Activated naive CD4-positive, alpha-beta T cell treated with anti-CD3 and anti-CD28 coated beads, Interleukin-2, amount 10 ng/mL, durations not matched to agents 7 days and 5 days (primary cell): ENCODE measurements around the gene INTS15.
"Not testable (repeated sequence)": the region's sequence is repeated elsewhere in the genome, so short reads cannot be mapped to it uniquely, and the experiment has no call there.

Source experiments
- CTCF ChIA-PET: fragments of 350-600 bp; sonication (Branson Sonifier 250); formaldehyde crosslinking; loops from one replicate; lab custom pipeline; 2021; ENCODE audit warnings: antibody characterized with exemption; lab: Charles Lee
- DNase-seq: peaks from one replicate; pipeline ENCODE4 v3.0.0-alpha.2; 2020
- H3K27ac Mint-ChIP-seq: one replicate; pipeline ENCODE4 v1.8.0; 2021; ENCODE audit warnings: mild to moderate bottlenecking, moderate library complexity, mixed read lengths
- H3K27me3 Mint-ChIP-seq: one replicate; pipeline ENCODE4 v1.8.0; 2021; ENCODE audit warnings: mild to moderate bottlenecking, mixed read lengths
- H3K36me3 Mint-ChIP-seq: one replicate; pipeline ENCODE4 v1.8.0; 2021; ENCODE audit warnings: mixed read lengths
- H3K4me1 Mint-ChIP-seq: one replicate; pipeline ENCODE4 v1.8.0; 2021; ENCODE audit warnings: mixed read lengths
- H3K4me3 Mint-ChIP-seq: one replicate; pipeline ENCODE4 v1.8.0; 2021; ENCODE audit warnings: mild to moderate bottlenecking, moderate library complexity, mixed read lengths
- H3K9me3 Mint-ChIP-seq: one replicate; pipeline ENCODE4 v1.8.0; 2021; ENCODE audit warnings: mixed read lengths

INTS15 gene

GRCh38 chr7:6563936-6564770, 25.7 kb upstream of the INTS15 start:
- Mint-ChIP-seq H3K36me3 (no peaks in the 10 kb centered on the region), H3K4me3 (no peak overlapping the region), H3K4me1 (peaks cover 10% of the 10 kb centered on the region), H3K27ac (no peak overlapping the region), H3K9me3 (no peaks in the 10 kb centered on the region), H3K27me3 (peaks cover 10% of the 10 kb centered on the region)
- CTCF ChIA-PET = no interaction called here
- DNase-seq = no peak

- no peak overlapping the region for H3K27ac Mint-ChIP-seq
- CTCF ChIA-PET = interaction anchor here (0.9 kb wide), 1 partner anchor 9 kb away, joined by 3 read pairs; no protein-coding TSS in a partner anchor
- peaks cover 10% of the 10 kb centered on the region for H3K4me1 Mint-ChIP-seq
- H3K36me3 Mint-ChIP-seq = no peaks in the 10 kb centered on the region
- peaks cover 16% of the 10 kb centered on the region for H3K27me3 Mint-ChIP-seq
- no peak for DNase-seq
- H3K9me3 Mint-ChIP-seq = no peaks in the 10 kb centered on the region
- no peak overlapping the region for H3K4me3 Mint-ChIP-seq
Observed at GRCh38 chr7:6565655-6566054, 24.2 kb upstream of the INTS15 start.

GRCh38 chr7:6567886-6568285, 21.9 kb upstream of the INTS15 start:
- Mint-ChIP-seq H3K4me1 (peaks cover 10% of the 10 kb centered on the region), H3K9me3 (no peaks in the 10 kb centered on the region), H3K36me3 (no peaks in the 10 kb centered on the region), H3K27ac (no peak overlapping the region), H3K4me3 (no peak overlapping the region), H3K27me3 (peaks cover 25% of the 10 kb centered on the region)
- CTCF ChIA-PET = no interaction called here
- DNase-seq = no peak

GRCh38 chr7:6571160-6571779, 18.6 kb upstream of the INTS15 start:
- CTCF ChIA-PET = no interaction called here
- H3K9me3 Mint-ChIP-seq = no peaks in the 10 kb centered on the region
- DNase-seq = no peak
- H3K4me1 Mint-ChIP-seq = peaks cover 6% of the 10 kb centered on the region
- H3K4me3 Mint-ChIP-seq = no peak overlapping the region
- H3K27me3 Mint-ChIP-seq = peaks cover 28% of the 10 kb centered on the region
- no peaks in the 10 kb centered on the region for H3K36me3 Mint-ChIP-seq
- no peak overlapping the region for H3K27ac Mint-ChIP-seq

- peak overlapping the region; percentile 43 for H3K4me3 Mint-ChIP-seq
- H3K36me3 Mint-ChIP-seq = peaks cover 9% of the 10 kb centered on the region
- no peaks in the 10 kb centered on the region for H3K9me3 Mint-ChIP-seq
- H3K4me1 Mint-ChIP-seq = peaks cover 30% of the 10 kb centered on the region
- CTCF ChIA-PET = interaction anchor here (0.6 to 2.8 kb wide), 11 partner anchors 9 to 741 kb away, joined by 3 to 19 read pairs (median 4); partner anchors contain the start of gene INTS15
- DNase-seq = no peak
- H3K27ac Mint-ChIP-seq = no peak overlapping the region
- peaks cover 15% of the 10 kb centered on the region for H3K27me3 Mint-ChIP-seq
Observed at GRCh38 chr7:6575281-6576023, 14.4 kb upstream of the INTS15 start.

- CTCF ChIA-PET = interaction anchor here (0.8 to 2.8 kb wide), 6 partner anchors 14 to 66 kb away, joined by 3 to 19 read pairs (median 8); partner anchors contain the start of gene INTS15
- H3K4me1 Mint-ChIP-seq = peaks cover 36% of the 10 kb centered on the region
- H3K36me3 Mint-ChIP-seq = peaks cover 13% of the 10 kb centered on the region
- peak overlapping the region; percentile 76 for H3K4me3 Mint-ChIP-seq
- DNase-seq = no peak
- H3K27ac Mint-ChIP-seq = peak overlapping the region; percentile 37
- peaks cover 15% of the 10 kb centered on the region for H3K27me3 Mint-ChIP-seq
- H3K9me3 Mint-ChIP-seq = no peaks in the 10 kb centered on the region
Observed at GRCh38 chr7:6576024-6576866, 13.6 kb upstream of the INTS15 start.

- H3K27me3 Mint-ChIP-seq, H3K9me3 Mint-ChIP-seq: not testable (repeated sequence)
- peak overlapping the region; percentile 86 for H3K27ac Mint-ChIP-seq
- peak overlapping the region; percentile 88 for H3K4me3 Mint-ChIP-seq
- peaks cover 42% of the 10 kb centered on the region for H3K4me1 Mint-ChIP-seq
- CTCF ChIA-PET = interaction anchor here (0.8 to 2.4 kb wide), 3 partner anchors 13 to 61 kb away, joined by 3 to 8 read pairs (median 7); partner anchors contain the start of gene INTS15
- peaks cover 20% of the 10 kb centered on the region for H3K36me3 Mint-ChIP-seq
- peak; percentile 39 for DNase-seq
Observed at GRCh38 chr7:6576867-6577368, 12.9 kb upstream of the INTS15 start.

GRCh38 chr7:6577369-6578113, 12.3 kb upstream of the INTS15 start, which contains the start of gene ZDHHC4:
ZDHHC4 (plus strand) TSS chr7:6577454; CDS start chr7:6580562, 3,108 bp downstream.
- H3K27me3 Mint-ChIP-seq = peaks cover 7% of the 10 kb centered on the region
- DNase-seq = peak; percentile 90
- no peaks in the 10 kb centered on the region for H3K9me3 Mint-ChIP-seq
- H3K27ac Mint-ChIP-seq = peak within 1 kb of the TSS; percentile 86
- peaks cover 44% of the 10 kb centered on the region for H3K4me1 Mint-ChIP-seq
- CTCF ChIA-PET = interaction anchor here (2.2 to 2.4 kb wide), 2 partner anchors 12 to 19 kb away, joined by 7 to 8 read pairs; partner anchors contain the start of gene INTS15
- peak within 1 kb of the TSS; percentile 88 for H3K4me3 Mint-ChIP-seq
- H3K36me3 Mint-ChIP-seq = peaks cover 25% of the 10 kb centered on the region

GRCh38 chr7:6578114-6579084, 11.4 kb upstream of the INTS15 start:
- CTCF ChIA-PET = interaction anchor here (2.2 kb wide), 1 partner anchor 12 kb away, joined by 7 read pairs; the partner anchor contains the start of gene INTS15
- H3K4me1 Mint-ChIP-seq = peaks cover 44% of the 10 kb centered on the region
- peaks cover 27% of the 10 kb centered on the region for H3K36me3 Mint-ChIP-seq
- peak overlapping the region; percentile 86 for H3K27ac Mint-ChIP-seq
- peak overlapping the region; percentile 88 for H3K4me3 Mint-ChIP-seq
- DNase-seq = no peak
- H3K27me3 Mint-ChIP-seq = peaks cover 7% of the 10 kb centered on the region
- no peaks in the 10 kb centered on the region for H3K9me3 Mint-ChIP-seq

- no peak for DNase-seq
- H3K9me3 Mint-ChIP-seq = no peaks in the 10 kb centered on the region
- H3K4me1 Mint-ChIP-seq = peaks cover 44% of the 10 kb centered on the region
- H3K36me3 Mint-ChIP-seq = peaks cover 31% of the 10 kb centered on the region
- H3K27ac Mint-ChIP-seq = no peak overlapping the region
- no peaks in the 10 kb centered on the region for H3K27me3 Mint-ChIP-seq
- CTCF ChIA-PET = interaction anchor here (2.4 kb wide), 1 partner anchor 11 kb away, joined by 12 read pairs; the partner anchor contains the start of gene INTS15
- peak overlapping the region; percentile 88 for H3K4me3 Mint-ChIP-seq
Observed at GRCh38 chr7:6579446-6579845, 10.4 kb upstream of the INTS15 start.

- peaks cover 57% of the 10 kb centered on the region for H3K36me3 Mint-ChIP-seq
- DNase-seq, H3K27me3 Mint-ChIP-seq, CTCF ChIA-PET, H3K4me3 Mint-ChIP-seq, H3K27ac Mint-ChIP-seq, H3K9me3 Mint-ChIP-seq: not testable (repeated sequence)
- H3K4me1 Mint-ChIP-seq = peaks cover 18% of the 10 kb centered on the region
Observed at GRCh38 chr7:6585746-6586432, 3.9 kb upstream of the INTS15 start.
